ENCODE measurements around the gene KRTAP4-12.
A peak's percentile ranks its signal among the peaks of the same experiment; 100 is the strongest.

Gene KRTAP4-12

GRCh38 chr17:41082626-41083025 lies 41.4 kb downstream of the KRTAP4-12 start:
- peak overlapping the region; percentile 87 for H3K27ac ChIP-seq
- no peak overlapping the region for H3K9ac ChIP-seq (ENCODE audit: insufficient read length)
- H3K9me3 ChIP-seq (ENCODE audit: low read depth, low read length) = no peaks in the 10 kb centered on the region
- H3K36me3 ChIP-seq (ENCODE audit: insufficient read depth, low read length) = no peaks in the 10 kb centered on the region
- TF ChIP-seq FOXP2 (optimal IDR thresholded peaks at IDR 0.05; ENCODE audit: control extremely low read depth, extremely low read length, insufficient read depth) (no peak), POLR2AphosphoS5 (IDR thresholded peaks at IDR 0.05; ENCODE audit: borderline replicate concordance, low read depth, low read length) (peak; percentile 61; the same call in 1 of the 2 replicates)
- peak overlapping the region; percentile 27; the same call in 1 of the 2 replicates for H3K4me3 ChIP-seq
- DNase-seq (ENCODE audit: low read depth, low spot score) = peak; percentile 99

- TF ChIP-seq POLR2AphosphoS5 (IDR thresholded peaks at IDR 0.05; ENCODE audit: borderline replicate concordance, low read depth, low read length) = no peak
- Histone ChIP-seq H3K27ac (no peak overlapping the region), H3K9ac (ENCODE audit: insufficient read length) (no peak overlapping the region), H3K9me3 (ENCODE audit: low read depth, low read length) (no peaks in the 10 kb centered on the region), H3K36me3 (ENCODE audit: insufficient read depth, low read length) (no peaks in the 10 kb centered on the region), H3K4me3 (no peak overlapping the region)
- no peak for DNase-seq (ENCODE audit: low read depth, low spot score)
Observed at GRCh38 chr17:41076788-41077187, 47.2 kb downstream of the KRTAP4-12 start.

GRCh38 chr17:41073676-41074075 lies 50.3 kb downstream of the KRTAP4-12 start:
- TF ChIP-seq POLR2AphosphoS5 (IDR thresholded peaks at IDR 0.05; ENCODE audit: borderline replicate concordance, low read depth, low read length) (no peak), EZH2 (IDR thresholded peaks at IDR 0.05) (no peak), FOXP2 (optimal IDR thresholded peaks at IDR 0.05; ENCODE audit: control extremely low read depth, extremely low read length, insufficient read depth) (no peak)
- H3K27ac ChIP-seq = no peak overlapping the region
- no peaks in the 10 kb centered on the region for H3K36me3 ChIP-seq (ENCODE audit: insufficient read depth, low read length)
- H3K9ac ChIP-seq (ENCODE audit: insufficient read length) = no peak overlapping the region
- no peak overlapping the region for H3K4me3 ChIP-seq
- no peaks in the 10 kb centered on the region for H3K9me3 ChIP-seq (ENCODE audit: low read depth, low read length)
- no peak for DNase-seq (ENCODE audit: low read depth, low spot score)

All from SK-N-MC (cell line).